ENCODE measurements around the gene IFNA21. TPM values are rescaled to one million over a fixed set of nuclear protein-coding genes. Genes with fewer than 3 reads are reported as not detected.
"Not testable (repeated sequence)": the region's sequence is repeated elsewhere in the genome, so short reads cannot be mapped to it uniquely, and the experiment has no call there.

The IFNA21 gene
- total and polyA plus RNA-seq, 2 of the 8 experiments (the other 6 are each of a cell fraction or from before 2014, with no cell fraction given), result not detected

GRCh38 chr9:21194867-21195776 is 28.7 kb upstream of the IFNA21 start:
- H3K9ac ChIP-seq (replicated peaks in 1 of 4; ENCODE audit: extremely low read depth in 1 of 4, low read depth in 3 of 4, low read length in 3 of 4); H3K27me3 ChIP-seq (replicated peaks in 1 of 4; ENCODE audit: control insufficient read depth in 3 of 4, extremely low read depth in 1 of 4, insufficient read depth in 3 of 4, low read length in 3 of 4); H2AFZ ChIP-seq (ENCODE audit: low read length); H3K14ac ChIP-seq (ENCODE audit: insufficient read length); H2BK12ac ChIP-seq (ENCODE audit: low read depth, low read length); H3K4ac ChIP-seq (replicated peaks; ENCODE audit: insufficient read length, low read depth, low read length); H2BK120ac ChIP-seq (replicated peaks; ENCODE audit: low read depth, low read length); H3K36me3 ChIP-seq (ENCODE audit: control insufficient read depth in 2 of 4, insufficient read depth in 4 of 4, low read length in 3 of 4); H2BK15ac ChIP-seq (ENCODE audit: low read length); H3K56ac ChIP-seq (replicated peaks; ENCODE audit: insufficient read length, low read depth, low read length); H3K23me2 ChIP-seq (ENCODE audit: low read depth, low read length); H4K8ac ChIP-seq (ENCODE audit: extremely low read depth, insufficient read depth, low read length); H3K18ac ChIP-seq (ENCODE audit: extremely low read depth, low read length); H2BK20ac ChIP-seq (ENCODE audit: low read length); H3K79me1 ChIP-seq (ENCODE audit: low read depth, low read length); H3K79me2 ChIP-seq (ENCODE audit: control insufficient read depth in 1 of 2, insufficient read depth in 2 of 2, low read length in 2 of 2); H3K9me3 ChIP-seq (ENCODE audit: insufficient read depth in 2 of 2, low read depth in 1 of 2, low read length in 1 of 2); H3K4me2 ChIP-seq (ENCODE audit: insufficient read depth in 1 of 2, low read depth in 2 of 2, low read length in 2 of 2); H2AK5ac ChIP-seq (ENCODE audit: low read depth, low read length); POLR2A ChIA-PET (ENCODE audit: partially characterized antibody); H4K91ac ChIP-seq (replicated peaks; ENCODE audit: insufficient read length, low read length); H4K5ac ChIP-seq (ENCODE audit: insufficient read length, low read depth, low read length); H4K20me1 ChIP-seq (replicated peaks in 1 of 2; ENCODE audit: control insufficient read depth in 1 of 2, insufficient read depth in 2 of 2, low read length in 2 of 2); H2BK5ac ChIP-seq (ENCODE audit: low read depth, low read length); H3K27ac ChIP-seq (ENCODE audit: low read depth, low read length); DNase-seq (ENCODE audit: low read depth in 1 of 2, low spot score in 2 of 2); H3K4me1 ChIP-seq (replicated peaks in 1 of 4; ENCODE audit: control insufficient read depth in 3 of 4, insufficient read depth in 4 of 4, low read length in 3 of 4); H3K23ac ChIP-seq (ENCODE audit: insufficient read length); H3K4me3 ChIP-seq (ENCODE audit: extremely low read depth in 1 of 4, insufficient read depth in 2 of 4, low read depth in 3 of 4, low read length in 4 of 4): not testable (repeated sequence)
- peak in 2 of 3 experiments; percentile 52 to 56; a peak in 3 of 4 replicates for TF ChIP-seq CTCF (IDR thresholded peaks at IDR 0.05; ENCODE audit: control extremely low read depth in 1 of 3, insufficient read depth in 1 of 3, low read depth in 1 of 3, low read length in 3 of 3)
- peak; percentile 54 to 66 for TF ChIP-seq RAD21 (IDR thresholded peaks at IDR 0.05 in 1 of 2, conservative IDR thresholded peaks at IDR 0.05 in 1 of 2; ENCODE audit: low read depth in 2 of 2, low read length in 2 of 2)
- 55% methylated on average over 6 of the region's 6 CpGs; no CpG with 5 or more reads in 1 of the 2 experiments for WGBS, 2 experiments (ENCODE audit: extremely low coverage in 1 of 2, insufficient coverage in 1 of 2, insufficient read length in 1 of 2, insufficient replicate concordance in 2 of 2, low coverage in 1 of 2, low lambda C conversion rate in 2 of 2, missing lambda C conversion rate in 1 of 2)
- peak; percentile 65 for FAIRE-seq
- CTCF ChIA-PET (ENCODE audit: partially characterized antibody), result interaction anchor here (0.7 to 3.3 kb wide), 49 partner anchors 9 to 1012 kb away, joined by 3 to 27 read pairs (median 4); partner anchors contain the start of gene IFNA8

Measured in H1 (cell line).